ENCODE results near the gene MTNR1A.

GRCh38 chr4:186501554-186501953, 53.8 kb downstream of the MTNR1A start:
- TF ChIP-seq POLR2A (IDR thresholded peaks at IDR 0.05) (no peak), CTCF (IDR thresholded peaks at IDR 0.05) (no peak)
